ENCODE results near the gene VANGL1.

Gene VANGL1

DNA sequence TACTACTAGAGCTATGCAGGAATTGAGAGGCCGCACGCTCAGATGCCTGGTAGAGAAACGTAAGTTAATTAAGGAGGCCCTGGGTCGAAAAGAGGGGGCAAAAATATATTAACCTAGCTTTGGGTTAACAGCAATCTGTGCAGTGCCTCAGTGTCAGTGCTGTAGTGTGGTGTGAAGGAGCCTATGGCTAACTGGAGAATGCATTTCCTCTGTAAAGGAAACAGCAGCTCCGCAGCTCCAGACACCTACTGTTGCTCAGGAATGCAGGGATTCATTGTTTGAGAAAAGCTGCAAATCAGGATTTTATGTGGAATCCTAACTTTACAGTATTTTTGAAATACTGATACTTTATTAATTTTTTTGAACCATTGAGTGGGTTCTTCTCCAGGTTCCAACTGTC is 18.4 kb downstream of the VANGL1 start:
- H3K4me3 ChIP-seq (ENCODE audit: low read length): no peak overlapping the region
- no peak for DNase-seq (ENCODE audit: low read depth, low spot score)

DNA sequence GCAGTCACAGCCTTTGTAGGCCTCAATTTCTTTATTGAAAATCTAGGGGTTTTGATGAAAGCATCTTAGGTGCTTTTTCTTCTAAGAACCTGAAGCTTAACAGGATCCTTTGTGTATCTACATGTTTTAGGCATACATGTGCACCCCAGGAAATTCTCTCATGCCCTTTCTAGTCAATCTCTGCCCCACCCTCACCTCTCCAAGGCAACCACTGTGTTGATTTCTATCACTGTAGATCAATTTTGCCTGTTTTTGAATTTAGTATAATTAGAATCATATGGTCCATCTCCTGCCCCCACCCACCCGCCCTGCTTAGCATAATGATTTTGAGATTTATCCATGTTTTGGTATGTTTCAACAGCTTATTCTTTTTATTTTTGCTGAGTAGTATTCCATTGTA is 19.4 kb downstream of the VANGL1 start:
- no peak for DNase-seq (ENCODE audit: low read depth, low spot score)
- no peak overlapping the region for H3K4me3 ChIP-seq (ENCODE audit: low read length)

DNA sequence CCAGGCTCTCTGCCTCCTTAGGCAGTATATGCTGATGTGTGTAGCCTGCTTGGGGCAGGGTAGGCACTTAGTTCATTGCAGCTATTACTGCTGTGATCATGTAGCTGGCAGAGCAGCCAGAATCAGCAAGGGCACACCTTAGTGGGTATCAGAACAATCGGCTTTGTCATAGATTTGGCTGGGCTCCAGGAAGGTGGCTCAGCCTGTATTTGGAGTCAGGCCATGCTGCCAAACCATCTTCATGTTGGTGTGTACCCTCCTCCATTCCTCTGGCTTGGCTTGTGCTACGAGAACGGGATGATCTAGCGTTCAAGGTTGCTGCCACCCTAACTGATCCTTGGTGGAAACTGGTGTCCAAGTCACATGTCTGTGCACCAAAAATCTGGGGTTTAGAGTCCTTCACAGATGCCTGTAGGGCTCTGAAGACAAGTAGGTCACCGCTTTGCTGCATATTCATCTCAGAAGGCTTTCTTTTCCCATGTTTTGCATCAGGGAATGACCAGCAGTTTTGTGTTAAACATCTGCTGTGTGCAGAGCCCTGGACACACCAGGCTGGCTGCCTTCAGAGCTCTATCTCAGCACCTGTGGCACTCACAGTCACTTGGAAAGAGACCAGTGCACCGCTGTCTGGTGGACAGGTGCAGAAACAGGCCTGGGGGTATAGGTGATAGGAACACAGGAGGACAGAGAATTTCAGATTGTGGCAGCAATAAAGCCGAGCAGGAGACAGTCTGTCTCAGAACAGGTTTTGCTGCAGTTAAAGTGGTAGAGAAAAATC is 23.7 kb downstream of the VANGL1 start:
- DNase-seq (ENCODE audit: low read depth, low spot score): no peak
- no peak overlapping the region for H3K4me3 ChIP-seq (ENCODE audit: low read length)

DNA sequence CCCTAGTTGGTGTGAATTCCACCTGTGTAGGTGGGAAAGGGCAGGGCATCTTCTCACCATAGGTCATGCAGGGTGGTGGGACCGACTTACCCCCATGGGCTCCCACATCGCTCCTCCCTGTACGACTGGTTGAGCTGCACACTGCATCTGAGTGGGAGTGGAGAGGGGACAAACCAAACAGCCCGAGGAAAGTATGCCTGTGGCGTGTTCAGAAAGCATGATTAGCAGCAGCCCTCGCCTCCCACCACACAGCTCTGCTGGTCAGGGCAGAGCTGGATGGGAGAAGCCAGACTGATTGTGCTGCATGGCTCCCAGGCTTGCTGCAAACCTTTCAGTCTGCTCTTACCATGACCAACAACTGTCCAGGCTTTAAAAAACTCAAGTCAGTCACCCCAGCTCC is 24.4 kb downstream of the VANGL1 start:
- no peak for DNase-seq (ENCODE audit: low read depth, low spot score)
- H3K4me3 ChIP-seq (ENCODE audit: low read length): no peak overlapping the region

DNA sequence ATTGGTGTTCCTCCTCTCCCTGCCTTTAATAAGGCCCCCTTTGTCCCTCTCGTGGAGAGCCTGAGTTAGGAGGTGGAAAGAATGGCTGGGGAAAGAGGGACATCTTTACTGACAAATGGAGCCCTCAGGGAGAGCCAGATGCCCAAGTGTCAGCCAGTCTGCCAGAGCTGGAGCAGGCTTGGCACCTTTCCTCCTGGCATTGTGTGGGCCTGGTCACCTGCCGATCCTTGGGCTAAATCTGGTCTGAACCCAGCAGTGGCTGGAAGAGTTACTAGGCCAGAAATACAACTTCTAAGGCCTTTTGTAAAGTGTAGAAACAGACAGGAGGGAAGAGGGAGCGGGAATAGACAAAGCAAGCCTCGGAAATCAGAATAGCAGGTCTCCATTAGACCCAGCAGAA is 24.9 kb downstream of the VANGL1 start:
- no peak overlapping the region for H3K4me3 ChIP-seq (ENCODE audit: low read length)
- no peak for DNase-seq (ENCODE audit: low read depth, low spot score)

DNA sequence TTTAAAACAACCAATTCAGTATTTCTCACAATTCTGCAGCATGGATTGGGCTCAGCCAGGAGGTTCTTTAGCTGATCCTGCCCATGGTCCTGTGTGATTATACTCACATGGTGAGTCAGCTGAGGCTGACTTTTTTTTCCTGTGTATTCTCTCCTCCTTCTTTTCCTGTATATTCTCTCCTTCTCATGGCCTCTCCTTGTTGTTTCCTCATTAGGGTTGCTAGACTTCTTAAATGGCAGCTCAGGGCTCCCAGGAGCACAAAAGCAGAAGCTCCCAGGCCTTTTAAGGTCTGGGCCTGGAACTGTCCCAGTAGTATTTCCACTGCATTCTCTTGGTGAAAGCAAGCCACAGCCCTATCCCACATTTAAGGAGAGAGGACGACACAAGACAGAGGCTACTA is 26.8 kb downstream of the VANGL1 start:
- no peak overlapping the region for H3K4me3 ChIP-seq (ENCODE audit: low read length)

DNA sequence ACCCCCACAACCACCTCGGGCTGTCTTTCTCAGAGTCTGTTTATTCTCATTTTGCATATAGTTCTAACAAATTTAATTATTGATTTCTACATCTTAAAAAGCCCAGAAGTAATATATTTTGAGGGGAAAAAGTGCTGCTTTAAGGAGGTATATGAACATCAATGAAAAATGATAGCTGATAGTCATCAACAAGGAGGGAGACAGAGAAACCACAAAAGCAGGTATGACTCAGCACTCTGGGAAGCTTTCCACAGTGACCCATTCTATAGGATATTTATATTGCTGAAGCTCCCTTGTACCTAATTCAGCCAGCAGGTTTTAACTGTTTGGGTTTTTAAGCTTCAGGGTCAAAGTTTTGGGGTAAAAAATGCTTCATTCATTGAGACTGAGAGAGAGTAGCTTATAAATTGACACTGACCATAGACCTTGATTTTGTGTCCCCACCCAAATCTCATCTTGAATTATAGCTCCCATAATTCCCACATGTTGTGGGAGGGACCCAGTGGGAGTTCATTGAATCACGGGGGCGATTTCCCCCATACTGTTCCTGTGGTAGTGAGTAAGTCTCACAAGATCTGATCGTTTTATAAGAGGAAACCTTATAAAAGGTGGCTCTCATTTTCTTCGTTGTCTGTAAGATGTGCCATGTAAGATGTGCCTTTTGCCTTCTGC is 27.4 kb downstream of the VANGL1 start:
- peak; percentile 77 for DNase-seq (ENCODE audit: low read depth, low spot score)
- H3K4me3 ChIP-seq (ENCODE audit: low read length): no peak overlapping the region

More for the DNA sequence above, 26.8 kb downstream of the VANGL1 start:
- no peak for DNase-seq (ENCODE audit: low read depth, low spot score)

DNA sequence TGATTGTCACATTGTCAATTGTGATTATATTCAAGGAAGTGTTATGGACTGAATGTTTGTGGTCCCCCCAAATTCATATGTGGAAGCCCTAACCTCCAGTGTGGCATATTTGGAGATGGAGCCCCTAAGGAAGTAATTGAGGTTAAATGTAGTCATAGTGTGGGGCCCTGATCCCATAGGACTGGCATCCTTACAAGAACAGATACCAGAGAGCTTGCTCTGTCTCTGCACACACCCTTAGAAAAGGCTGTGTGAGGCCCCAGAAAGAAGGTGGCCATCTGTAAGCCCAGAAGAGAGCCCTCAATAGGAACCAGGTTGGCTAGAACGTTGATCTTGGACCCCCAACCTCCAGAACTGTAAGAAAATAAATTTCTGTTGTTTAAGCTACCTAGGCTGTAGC is 28.1 kb downstream of the VANGL1 start:
- no peak overlapping the region for H3K4me3 ChIP-seq (ENCODE audit: low read length)
- DNase-seq (ENCODE audit: low read depth, low spot score): no peak

DNA sequence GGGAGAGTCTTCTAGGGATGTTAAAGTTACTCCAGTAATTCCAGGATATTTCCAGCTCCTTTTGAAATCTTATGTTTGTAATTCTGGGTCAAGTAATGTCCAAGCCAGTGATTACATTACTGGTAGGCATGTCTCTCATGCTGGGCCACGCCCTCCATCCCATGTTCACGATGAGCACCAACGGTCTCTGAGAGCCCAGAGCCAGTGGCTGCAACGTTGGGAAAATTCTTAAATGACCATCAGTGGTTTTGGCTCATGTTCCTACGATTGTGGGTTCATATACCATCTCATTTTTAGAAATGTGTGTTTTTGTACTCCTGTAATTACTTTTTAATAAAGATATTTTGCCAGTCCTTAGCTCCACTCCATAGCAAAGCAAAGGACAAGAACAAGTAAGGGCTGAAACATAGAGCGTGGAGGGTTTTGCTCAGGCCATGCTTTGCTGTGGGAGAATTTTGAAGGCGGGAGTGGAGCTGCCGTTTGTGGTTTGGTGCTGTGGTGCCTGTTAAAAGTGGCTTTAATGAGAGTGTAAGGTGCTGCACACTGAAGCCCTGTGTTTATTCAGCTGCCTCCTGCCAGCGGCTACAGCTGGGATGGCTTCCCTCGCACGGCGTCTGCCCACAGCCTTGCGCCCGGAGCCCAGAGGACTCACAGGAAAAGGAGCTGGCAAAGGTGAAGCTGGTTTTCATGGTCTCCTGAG is 28.9 kb downstream of the VANGL1 start:
- H3K4me3 ChIP-seq (ENCODE audit: low read length): peak overlapping the region; percentile 65
- DNase-seq (ENCODE audit: low read depth, low spot score): peak; percentile 94

DNA sequence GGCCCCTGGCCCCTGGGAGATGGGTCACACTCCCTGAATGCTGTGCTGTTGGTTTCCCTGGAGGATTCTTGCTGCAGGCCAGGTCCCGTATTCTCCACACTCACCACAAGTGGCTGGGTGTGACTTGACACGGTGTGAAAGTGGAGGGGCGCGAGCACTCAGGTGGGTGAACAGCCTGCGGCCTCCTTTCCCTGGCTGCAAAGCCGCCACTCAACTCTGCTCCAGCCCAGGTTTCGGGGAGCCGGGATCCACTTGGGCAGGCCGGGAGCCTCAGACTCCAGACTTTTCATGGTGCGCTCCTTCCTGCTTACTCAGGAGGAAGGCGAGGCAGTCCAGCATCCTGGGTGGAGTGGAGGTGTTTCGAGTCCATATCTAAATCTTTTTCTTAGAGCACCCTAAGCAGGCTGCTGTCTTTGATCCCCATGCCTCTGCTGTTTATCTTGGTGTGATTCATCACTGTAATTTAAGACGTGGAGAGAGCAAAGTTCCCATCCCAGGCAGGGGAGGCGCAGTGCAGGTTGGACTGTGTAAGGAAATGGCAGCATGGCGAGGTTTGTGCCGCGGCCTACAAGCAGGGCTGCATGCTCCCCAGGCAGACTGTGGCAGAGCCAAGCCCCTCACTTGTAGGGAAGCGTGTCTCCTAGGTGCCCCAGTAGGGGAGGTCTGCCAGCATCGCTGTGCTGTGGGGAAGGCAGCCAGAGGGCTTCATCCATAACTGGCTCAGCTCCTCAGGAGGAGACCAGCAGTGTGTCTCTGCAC is 29.6 kb downstream of the VANGL1 start:
- peak overlapping the region; percentile 65 for H3K4me3 ChIP-seq (ENCODE audit: low read length)
- no peak for DNase-seq (ENCODE audit: low read depth, low spot score)

DNA sequence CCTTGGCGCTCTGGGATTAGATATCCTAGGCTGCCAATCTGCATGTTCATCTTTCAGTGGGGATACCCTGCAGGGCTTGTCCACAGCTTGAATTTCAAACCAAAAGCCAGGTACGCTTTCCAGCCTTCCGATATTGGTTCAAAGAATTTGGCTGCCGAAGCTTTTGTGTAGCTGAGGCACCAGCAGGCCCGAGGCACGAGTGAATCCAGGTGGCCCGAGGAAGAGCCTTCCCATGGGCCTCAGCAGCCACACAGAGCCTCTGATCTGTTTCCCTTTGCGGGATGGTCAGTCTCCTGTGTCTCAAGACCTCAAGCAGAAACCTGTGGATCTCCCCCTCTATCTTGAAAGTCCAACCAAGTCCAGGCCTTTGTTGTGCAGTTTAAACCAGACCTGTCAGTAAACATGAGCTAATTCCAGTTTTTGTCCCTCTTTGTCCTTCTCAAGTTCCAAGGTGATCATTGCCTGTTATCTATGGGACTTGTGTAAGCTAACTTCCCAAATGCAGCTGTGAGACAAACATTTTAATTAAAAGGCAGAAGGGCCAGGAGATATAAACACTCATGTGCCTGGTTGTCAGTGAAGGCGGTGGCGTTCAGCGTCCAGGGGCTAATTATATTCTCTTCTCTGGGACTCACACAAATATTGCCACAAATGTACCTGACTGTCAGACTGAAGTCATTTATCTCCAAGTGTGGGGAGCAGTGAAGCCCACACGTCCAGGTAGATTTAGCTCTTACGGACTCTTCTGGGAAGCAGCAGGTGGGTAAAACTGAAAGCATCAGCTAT is 30.6 kb downstream of the VANGL1 start:
- no peak for DNase-seq (ENCODE audit: low read depth, low spot score)
- peak overlapping the region; percentile 65 for H3K4me3 ChIP-seq (ENCODE audit: low read length)

DNA sequence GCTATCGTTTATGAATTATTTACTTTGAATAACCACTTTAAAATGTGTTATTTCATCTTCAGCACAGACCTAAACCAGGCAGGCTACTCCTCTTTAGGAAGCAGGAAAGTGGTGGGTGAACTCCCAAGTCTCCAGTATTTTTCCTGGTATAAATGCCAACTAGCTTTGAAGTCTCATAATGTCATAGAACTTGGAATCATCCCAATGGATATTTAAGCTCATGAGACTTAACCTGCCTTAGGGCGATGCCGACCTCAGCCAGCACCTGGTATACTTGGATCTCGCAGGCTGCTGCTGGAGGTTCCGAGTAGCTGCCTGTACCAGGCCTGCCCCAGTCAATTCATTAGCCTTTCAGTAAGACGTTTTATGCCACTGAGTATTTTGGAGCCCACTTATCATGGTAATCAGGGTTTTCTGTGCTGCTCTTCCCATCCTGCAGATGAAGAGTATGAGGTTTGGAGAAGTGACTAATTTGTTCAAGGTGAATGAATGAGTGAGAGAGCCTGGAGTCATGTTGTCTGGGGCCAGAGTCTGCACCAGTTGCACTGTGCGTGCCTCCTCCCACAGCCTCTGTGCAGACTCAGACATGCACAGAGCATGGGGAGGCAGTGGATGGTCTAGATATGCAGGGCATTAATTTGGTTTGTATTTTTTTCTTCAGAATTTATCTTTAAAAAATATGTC is 34.9 kb downstream of the VANGL1 start:
- H3K4me3 ChIP-seq (ENCODE audit: low read length): no peak overlapping the region
- no peak for DNase-seq (ENCODE audit: low read depth, low spot score)

DNA sequence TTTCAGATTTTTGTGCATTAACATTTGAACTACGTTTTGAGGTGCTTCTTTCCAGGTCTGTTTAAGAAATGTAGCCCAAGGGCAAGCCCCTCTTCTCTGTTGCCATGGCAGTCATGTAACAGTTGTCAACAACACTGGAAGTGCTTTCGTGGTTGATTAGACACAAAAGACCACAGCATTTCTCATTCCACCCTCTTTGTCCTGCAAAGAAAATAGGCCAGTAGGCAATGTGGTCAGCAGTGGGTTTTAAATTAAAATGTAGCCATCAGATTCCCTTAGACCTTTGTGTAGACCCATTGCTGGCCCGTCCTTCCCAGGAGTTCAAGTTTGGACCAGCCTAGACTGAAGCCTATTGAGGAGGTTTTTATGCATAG is 35.4 kb downstream of the VANGL1 start:
- H3K4me3 ChIP-seq (ENCODE audit: low read length): no peak overlapping the region
- DNase-seq (ENCODE audit: low read depth, low spot score): no peak

DNA sequence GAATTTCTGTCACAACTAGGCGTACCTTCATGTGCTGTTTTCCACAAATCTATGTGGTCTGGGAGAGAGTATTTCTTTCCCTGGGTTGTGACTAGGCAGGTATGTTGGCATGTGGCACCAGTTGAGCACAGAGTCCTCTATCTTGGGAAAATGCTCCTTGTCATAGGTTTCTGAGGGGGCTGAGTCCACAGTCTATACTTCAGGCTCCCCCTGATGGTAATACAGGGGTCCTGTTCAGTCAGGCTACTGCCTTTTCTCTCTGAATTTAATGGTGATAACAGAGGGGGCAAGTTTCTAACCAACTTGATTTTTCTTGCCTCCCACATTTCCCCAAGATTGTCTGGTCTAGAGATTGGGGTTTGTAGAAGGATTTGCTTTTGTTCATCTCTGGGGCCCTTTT is 35.8 kb downstream of the VANGL1 start:
- H3K4me3 ChIP-seq (ENCODE audit: low read length): no peak overlapping the region
- DNase-seq (ENCODE audit: low read depth, low spot score): no peak

DNA sequence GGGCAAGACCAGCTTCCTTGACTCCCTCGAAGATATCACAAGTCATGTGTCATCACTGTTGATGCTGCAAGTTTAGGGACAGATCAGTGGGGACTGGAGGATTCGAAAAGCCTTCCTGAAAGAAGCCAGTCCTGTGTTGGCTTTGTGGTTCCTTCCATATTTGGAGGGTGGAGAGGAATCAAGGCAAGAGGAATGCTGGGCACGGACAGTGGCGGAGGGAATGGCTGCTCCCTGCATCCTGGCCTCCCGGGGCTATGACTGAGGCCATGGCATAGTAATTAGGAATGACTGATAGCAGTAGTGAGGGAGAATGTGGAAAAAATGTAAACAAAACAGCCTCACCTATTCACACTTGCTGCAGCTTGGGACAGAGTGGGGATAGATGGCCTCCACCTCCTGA is 36.4 kb downstream of the VANGL1 start:
- DNase-seq (ENCODE audit: low read depth, low spot score): no peak
- no peak overlapping the region for H3K4me3 ChIP-seq (ENCODE audit: low read length)

DNA sequence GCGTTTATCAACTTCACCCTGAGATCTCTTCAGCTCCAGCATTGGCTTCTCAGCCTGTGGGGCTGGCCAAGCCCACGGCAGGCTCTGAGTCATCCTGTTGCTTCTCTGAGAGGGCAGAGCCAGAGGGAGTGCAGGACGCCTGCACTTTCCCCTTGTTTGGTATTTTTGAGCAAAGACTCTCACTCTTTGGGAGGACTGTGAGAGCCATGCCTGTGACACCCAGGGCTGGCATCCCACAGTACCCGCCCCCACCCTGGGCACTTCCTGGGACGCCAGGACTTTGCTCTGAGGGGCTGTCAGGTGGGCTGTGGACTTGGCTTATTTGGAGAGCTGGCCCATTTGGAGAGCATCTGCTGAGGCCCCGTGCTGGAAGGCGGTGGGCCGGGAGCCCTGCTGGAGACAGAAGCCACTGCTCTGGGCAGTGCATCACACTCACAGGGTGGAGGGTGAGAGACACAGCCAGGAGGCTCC is 37.4 kb downstream of the VANGL1 start:
- H3K4me3 ChIP-seq (ENCODE audit: low read length): no peak overlapping the region
- no peak for DNase-seq (ENCODE audit: low read depth, low spot score)

DNA sequence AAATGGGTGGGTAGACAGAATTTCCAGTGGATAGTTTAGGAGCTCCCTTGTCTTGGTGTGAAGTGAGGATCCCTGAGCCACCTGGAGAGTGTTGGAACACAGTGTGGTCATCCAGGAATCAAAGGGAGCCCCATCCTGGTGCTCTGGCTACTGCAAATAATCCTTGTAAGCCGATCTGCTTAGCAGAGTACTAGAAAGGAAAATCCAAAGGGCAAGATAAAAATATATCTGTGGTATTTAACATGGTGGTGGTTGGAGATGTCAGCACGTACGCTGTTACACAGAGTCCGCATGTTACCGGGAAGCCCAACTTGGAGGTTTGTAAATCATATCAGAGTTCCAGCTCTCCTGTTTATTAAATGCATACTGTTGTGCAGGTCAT is 39.0 kb downstream of the VANGL1 start:
- H3K4me3 ChIP-seq (ENCODE audit: low read length): no peak overlapping the region
- DNase-seq (ENCODE audit: low read depth, low spot score): no peak

DNA sequence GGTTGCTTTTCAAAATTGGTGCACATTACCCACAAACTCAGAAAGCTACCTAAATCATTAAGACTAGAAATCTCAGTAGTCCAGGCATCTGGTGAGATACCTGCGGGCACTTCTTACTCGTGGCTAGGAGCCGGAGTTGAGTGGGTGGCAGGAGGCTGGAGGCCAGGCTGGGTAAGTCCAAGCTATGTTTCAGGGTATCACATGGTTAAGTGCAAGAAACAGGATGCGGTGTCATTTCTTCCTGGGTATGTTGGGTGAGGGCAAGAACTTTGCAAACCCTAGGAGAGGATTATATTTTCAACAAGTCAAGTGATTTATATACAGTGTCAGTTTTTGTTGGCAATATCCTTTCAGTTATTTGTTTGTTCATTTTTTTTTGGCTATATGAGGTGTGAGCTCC is 41.0 kb downstream of the VANGL1 start:
- DNase-seq (ENCODE audit: low read depth, low spot score): no peak

More for the DNA sequence above, 41.0 kb downstream of the VANGL1 start:
- H3K4me3 ChIP-seq (ENCODE audit: low read length): no peak overlapping the region

All from Jurkat, Clone E6-1 (cell line).